HEK293T (cell line): Measurements from ENCODE around the gene TLN1.

ENCODE experiments used
- CTCF ChIA-PET: fragments of 350-600 bp; formaldehyde crosslinking; extraction: SDS; loops from one replicate; lab custom pipeline; 2021; ENCODE audit warnings: antibody characterized with exemption, inconsistent platforms; lab: Yijun Ruan, JAX
- POLR2A ChIA-PET: fragments of 350-600 bp; formaldehyde crosslinking; extraction: SDS; loops from one replicate; lab custom pipeline; 2020; ENCODE audit warnings: antibody characterized with exemption, inconsistent platforms; lab: Yijun Ruan, JAX
- DNase-seq: peaks from one replicate; pipeline ENCODE4 v3.0.0; 2012; ENCODE audit warnings: mixed read lengths; ENCODE audit errors: extremely low spot score
- ARNT ChIP-seq: fragments of 450-650 bp; IDR thresholded peaks from 2 replicates; pipeline ENCODE4 v1.6.1; 2017; ENCODE audit warnings: mild to moderate bottlenecking
- BHLHE40 ChIP-seq: fragments of 450-650 bp; IDR thresholded peaks from 2 replicates; pipeline ENCODE4 v1.6.1; 2016; ENCODE audit warnings: mild to moderate bottlenecking, moderate library complexity, borderline replicate concordance
- CTBP1 ChIP-seq: fragments of 450-650 bp; IDR thresholded peaks from 2 replicates; pipeline ENCODE4 v1.6.1; 2016; ENCODE audit warnings: borderline replicate concordance
- ELF4 ChIP-seq: fragments of 450-650 bp; IDR thresholded peaks from 2 replicates; pipeline ENCODE4 v1.6.1; 2017; ENCODE audit warnings: antibody characterized with exemption
- FOXA1 ChIP-seq: fragments of 450-650 bp; IDR thresholded peaks from 2 replicates; pipeline ENCODE4 v1.6.1; 2016; ENCODE audit warnings: mild to moderate bottlenecking
- FOXK2 ChIP-seq: fragments of 450-650 bp; IDR thresholded peaks from 2 replicates; pipeline ENCODE4 v1.6.1; 2016; ENCODE audit warnings: mild to moderate bottlenecking
- FOXM1 ChIP-seq: fragments of 450-650 bp; IDR thresholded peaks from 2 replicates; pipeline ENCODE4 v1.6.1; 2017; ENCODE audit warnings: mild to moderate bottlenecking, borderline replicate concordance
- HDGF ChIP-seq: fragments of 450-650 bp; IDR thresholded peaks from 2 replicates; pipeline ENCODE4 v1.6.1; 2017; ENCODE audit warnings: antibody characterized with exemption, borderline replicate concordance
- L3MBTL2 ChIP-seq: fragments of 450-650 bp; conservative IDR thresholded peaks from 2 replicates; pipeline ENCODE4 v1.6.1; 2016; ENCODE audit warnings: mild to moderate bottlenecking
- LEF1 ChIP-seq: fragments of 450-650 bp; IDR thresholded peaks from 2 replicates; pipeline ENCODE4 v1.6.1; 2017; ENCODE audit warnings: mild to moderate bottlenecking, borderline replicate concordance
- NFRKB ChIP-seq: fragments of 450-650 bp; IDR thresholded peaks from 2 replicates; pipeline ENCODE4 v1.6.1; 2016; ENCODE audit warnings: mild to moderate bottlenecking, moderate library complexity
- SP1 ChIP-seq: fragments of 450-650 bp; IDR thresholded peaks from 2 replicates; pipeline ENCODE4 v1.6.1; 2017
- SUZ12 ChIP-seq: fragments of 450-650 bp; IDR thresholded peaks from 2 replicates; pipeline ENCODE4 v1.6.1; 2016; ENCODE audit warnings: mild to moderate bottlenecking
- TARDBP ChIP-seq: fragments of 450-650 bp; IDR thresholded peaks from 2 replicates; pipeline ENCODE4 v1.6.1; 2016
- ZNF384 ChIP-seq: fragments of 450-650 bp; IDR thresholded peaks from 2 replicates; pipeline ENCODE4 v1.6.1; 2016
- TF ChIP-seq, protein P1 (sequence below): fragments of 450-650 bp; IDR thresholded peaks from 2 replicates; pipeline ENCODE4 v1.6.1; 2016

Gene TLN1, protein sequence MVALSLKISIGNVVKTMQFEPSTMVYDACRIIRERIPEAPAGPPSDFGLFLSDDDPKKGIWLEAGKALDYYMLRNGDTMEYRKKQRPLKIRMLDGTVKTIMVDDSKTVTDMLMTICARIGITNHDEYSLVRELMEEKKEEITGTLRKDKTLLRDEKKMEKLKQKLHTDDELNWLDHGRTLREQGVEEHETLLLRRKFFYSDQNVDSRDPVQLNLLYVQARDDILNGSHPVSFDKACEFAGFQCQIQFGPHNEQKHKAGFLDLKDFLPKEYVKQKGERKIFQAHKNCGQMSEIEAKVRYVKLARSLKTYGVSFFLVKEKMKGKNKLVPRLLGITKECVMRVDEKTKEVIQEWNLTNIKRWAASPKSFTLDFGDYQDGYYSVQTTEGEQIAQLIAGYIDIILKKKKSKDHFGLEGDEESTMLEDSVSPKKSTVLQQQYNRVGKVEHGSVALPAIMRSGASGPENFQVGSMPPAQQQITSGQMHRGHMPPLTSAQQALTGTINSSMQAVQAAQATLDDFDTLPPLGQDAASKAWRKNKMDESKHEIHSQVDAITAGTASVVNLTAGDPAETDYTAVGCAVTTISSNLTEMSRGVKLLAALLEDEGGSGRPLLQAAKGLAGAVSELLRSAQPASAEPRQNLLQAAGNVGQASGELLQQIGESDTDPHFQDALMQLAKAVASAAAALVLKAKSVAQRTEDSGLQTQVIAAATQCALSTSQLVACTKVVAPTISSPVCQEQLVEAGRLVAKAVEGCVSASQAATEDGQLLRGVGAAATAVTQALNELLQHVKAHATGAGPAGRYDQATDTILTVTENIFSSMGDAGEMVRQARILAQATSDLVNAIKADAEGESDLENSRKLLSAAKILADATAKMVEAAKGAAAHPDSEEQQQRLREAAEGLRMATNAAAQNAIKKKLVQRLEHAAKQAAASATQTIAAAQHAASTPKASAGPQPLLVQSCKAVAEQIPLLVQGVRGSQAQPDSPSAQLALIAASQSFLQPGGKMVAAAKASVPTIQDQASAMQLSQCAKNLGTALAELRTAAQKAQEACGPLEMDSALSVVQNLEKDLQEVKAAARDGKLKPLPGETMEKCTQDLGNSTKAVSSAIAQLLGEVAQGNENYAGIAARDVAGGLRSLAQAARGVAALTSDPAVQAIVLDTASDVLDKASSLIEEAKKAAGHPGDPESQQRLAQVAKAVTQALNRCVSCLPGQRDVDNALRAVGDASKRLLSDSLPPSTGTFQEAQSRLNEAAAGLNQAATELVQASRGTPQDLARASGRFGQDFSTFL (N-terminal part only)

GRCh38 chr9:35732185-35732799 is at the start of gene TLN1, which contains the start of gene CREB3:
Gene TLN1 (minus strand): TSS chr9:35732195. CDS start chr9:35725694, 6,501 bp downstream.
Gene CREB3 (plus strand): TSS chr9:35732666. CDS start chr9:35732773, 107 bp downstream.
- no peak for TF ChIP-seq NFRKB
- peak; percentile 41; the same call in 1 of the 2 replicates for TF ChIP-seq L3MBTL2
- peak; percentile 71 for TF ChIP-seq ELF4
- DNase-seq: peak; percentile 93
- CTCF ChIA-PET: interaction anchor here (0.8 to 3.2 kb wide), 7 partner anchors 15 to 120 kb away, joined by 3 to 11 read pairs (median 4); no protein-coding TSS in a partner anchor
- POLR2A ChIA-PET: interaction anchor here (0.5 to 2.6 kb wide), 14 partner anchors 13 to 128 kb away, joined by 3 to 20 read pairs (median 5); partner anchors contain the start of genes CCDC107, GBA2, HINT2 and RGP1

- DNase-seq: no peak
- CTCF ChIA-PET: interaction anchor here (1.1 kb wide), 1 partner anchor 9 kb away, joined by 3 read pairs; no protein-coding TSS in a partner anchor
- POLR2A ChIA-PET: no interaction called here
- TF ChIP-seq ARNT (no peak), L3MBTL2 (no peak), TARDBP (no peak), BHLHE40 (no peak), FOXA1 (no peak), LEF1 (no peak), ELF4 (no peak), NFRKB (no peak), FOXK2 (no peak), SP1 (no peak)
- TF ChIP-seq, protein P1, sequence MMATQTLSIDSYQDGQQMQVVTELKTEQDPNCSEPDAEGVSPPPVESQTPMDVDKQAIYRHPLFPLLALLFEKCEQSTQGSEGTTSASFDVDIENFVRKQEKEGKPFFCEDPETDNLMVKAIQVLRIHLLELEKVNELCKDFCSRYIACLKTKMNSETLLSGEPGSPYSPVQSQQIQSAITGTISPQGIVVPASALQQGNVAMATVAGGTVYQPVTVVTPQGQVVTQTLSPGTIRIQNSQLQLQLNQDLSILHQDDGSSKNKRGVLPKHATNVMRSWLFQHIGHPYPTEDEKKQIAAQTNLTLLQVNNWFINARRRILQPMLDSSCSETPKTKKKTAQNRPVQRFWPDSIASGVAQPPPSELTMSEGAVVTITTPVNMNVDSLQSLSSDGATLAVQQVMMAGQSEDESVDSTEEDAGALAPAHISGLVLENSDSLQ: no peak
Observed at GRCh38 chr9:35781066-35781465, 49.1 kb upstream of the TLN1 start.

GRCh38 chr9:35778496-35778895 is 46.5 kb upstream of the TLN1 start:
- TF ChIP-seq ARNT (no peak), NFRKB (no peak), BHLHE40 (no peak), HDGF (no peak), LEF1 (no peak), ELF4 (no peak), CTBP1 (no peak), FOXK2 (no peak), ZNF384 (no peak), SUZ12 (no peak), TARDBP (no peak), SP1 (no peak), L3MBTL2 (no peak), FOXM1 (no peak), FOXA1 (no peak)
- TF ChIP-seq, protein P1: no peak
- DNase-seq: no peak
- ChIA-PET POLR2A (no interaction called here), CTCF (no interaction called here)

DNA sequence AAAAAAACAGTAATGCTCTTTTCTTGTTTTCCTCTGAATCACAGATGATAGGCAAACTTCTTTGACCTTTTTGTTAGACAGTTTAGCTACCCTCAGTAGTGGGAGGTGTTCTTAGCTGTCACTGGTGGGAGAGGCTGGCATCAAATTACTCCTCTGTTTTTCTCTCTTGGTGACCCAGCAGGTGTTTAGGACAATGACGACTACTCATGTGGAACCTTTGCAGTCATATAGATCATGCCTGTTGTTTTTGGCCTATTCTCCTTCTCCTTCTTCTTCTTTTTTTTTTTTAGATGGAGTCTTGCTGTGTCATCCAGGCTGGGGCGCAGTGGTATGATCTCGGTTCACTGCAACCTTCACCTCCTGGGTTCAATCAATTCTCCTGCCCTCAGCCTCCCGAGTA is 44.0 kb upstream of the TLN1 start:
- no peak for DNase-seq
- TF ChIP-seq CTBP1 (no peak), FOXA1 (no peak), HDGF (no peak), L3MBTL2 (no peak), ZNF384 (no peak), ARNT (no peak), ELF4 (no peak), SP1 (no peak), SUZ12 (no peak), BHLHE40 (no peak), FOXK2 (no peak), NFRKB (no peak), TARDBP (no peak), FOXM1 (no peak), LEF1 (no peak)
- TF ChIP-seq, protein P1: no peak
- POLR2A ChIA-PET: interaction anchor here (0.9 to 1.3 kb wide), 2 partner anchors 27 to 29 kb away, joined by 3 read pairs; partner anchors contain the start of genes GBA2 and RGP1
- CTCF ChIA-PET: interaction anchor here (1.0 to 1.9 kb wide), 3 partner anchors 14 to 170 kb away, joined by 4 to 6 read pairs (median 5); no protein-coding TSS in a partner anchor
